ENCODE measurements around the gene SLC6A17.

Gene SLC6A17

GRCh38 chr1:110161849-110162248 is 11.6 kb downstream of the SLC6A17 start:
- TF ChIP-seq CTCF (IDR thresholded peaks at IDR 0.05; ENCODE audit: extremely low read depth, missing control alignments) = no peak
- DNase-seq (ENCODE audit: low spot score) = no peak

- DNase-seq (ENCODE audit: low spot score) = no peak
- TF ChIP-seq CTCF (IDR thresholded peaks at IDR 0.05; ENCODE audit: extremely low read depth, missing control alignments) = no peak
These were observed 13.3 kb downstream of the SLC6A17 start for GRCh38 chr1:110163591-110163990.

GRCh38 chr1:110164725-110165350 is 14.5 kb downstream of the SLC6A17 start:
- no peak for DNase-seq (ENCODE audit: low spot score)
- no peak for TF ChIP-seq CTCF (IDR thresholded peaks at IDR 0.05; ENCODE audit: extremely low read depth, missing control alignments)

- no peak for TF ChIP-seq CTCF (IDR thresholded peaks at IDR 0.05; ENCODE audit: extremely low read depth, missing control alignments)
- no peak for DNase-seq (ENCODE audit: low spot score)
These were observed 15.5 kb downstream of the SLC6A17 start for GRCh38 chr1:110165761-110166231.

- DNase-seq (ENCODE audit: low spot score) = no peak
- no peak for TF ChIP-seq CTCF (IDR thresholded peaks at IDR 0.05; ENCODE audit: extremely low read depth, missing control alignments)
These were observed 16.6 kb downstream of the SLC6A17 start for GRCh38 chr1:110166861-110167260.

- no peak for TF ChIP-seq CTCF (IDR thresholded peaks at IDR 0.05; ENCODE audit: extremely low read depth, missing control alignments)
- DNase-seq (ENCODE audit: low spot score) = no peak
These were observed 20.8 kb downstream of the SLC6A17 start for GRCh38 chr1:110170766-110171733.

- DNase-seq (ENCODE audit: low spot score) = no peak
- TF ChIP-seq CTCF (IDR thresholded peaks at IDR 0.05; ENCODE audit: extremely low read depth, missing control alignments) = no peak
These were observed 21.7 kb downstream of the SLC6A17 start for GRCh38 chr1:110172001-110172400.

Data from GM20000 (cell line).